ENCODE measurements around the gene FASN.

GRCh38 chr17:82134101-82134500 is 36.1 kb upstream of the FASN start:
- no peak for TF ChIP-seq CTCF (IDR thresholded peaks at IDR 0.05)
- no peak for TF ChIP-seq ZFX (IDR thresholded peaks at IDR 0.05; ENCODE audit: borderline replicate concordance)
